Measurements from ENCODE around the gene ABHD11. TPM values are rescaled to one million over a fixed set of nuclear protein-coding genes. Genes with fewer than 3 reads are reported as not detected.

The ABHD11 gene
- total and polyA plus RNA-seq, 2 experiments from 2014 or later = 18.7 to 24.6 TPM

- Mint-ChIP-seq H3K27ac (no peak overlapping the region), H3K36me3 (ENCODE audit: low read depth) (no peaks in the 10 kb centered on the region), H3K4me1 (peaks cover 8% of the 10 kb centered on the region), H3K4me3 (no peak overlapping the region), H3K9me3 (no peaks in the 10 kb centered on the region), H3K27me3 (ENCODE audit: insufficient read depth, low read depth, poor library complexity) (peaks cover 14% of the 10 kb centered on the region)
- 0 out of 2 replicates have a peak, but pooled peaks cover 2% of the 10 kb centered on the region for H3F3A ChIP-seq (replicated peaks; ENCODE audit: low read depth)
- no peak overlapping the region for H3K27ac ChIP-seq (ENCODE audit: low read depth)
- H3K4me3 ChIP-seq = no peak overlapping the region
- H4K20me1 ChIP-seq (replicated peaks; ENCODE audit: insufficient read depth) = no peaks in the 10 kb centered on the region
- H3K27me3 ChIP-seq (ENCODE audit: insufficient read depth) = peaks cover 14% of the 10 kb centered on the region
- 0 out of 2 replicates have a peak, but pooled peaks cover 7% of the 10 kb centered on the region for H3K4me1 ChIP-seq (ENCODE audit: insufficient read depth)
- H3K79me2 ChIP-seq (replicated peaks; ENCODE audit: insufficient read depth) = no peaks in the 10 kb centered on the region
- H3K9me2 ChIP-seq (ENCODE audit: insufficient read depth) = no peaks in the 10 kb centered on the region
- no peak for TF ChIP-seq EZH2phosphoT487 (IDR thresholded peaks at IDR 0.05; ENCODE audit: unreplicated experiment)
- no peak for TF ChIP-seq REST (IDR thresholded peaks at IDR 0.05; ENCODE audit: unreplicated experiment)
- ATAC-seq (no peak), DNase-seq (ENCODE audit: low spot score) (no peak)
- H2AFZ ChIP-seq = no peak overlapping the region
- H3K36me3 ChIP-seq (ENCODE audit: insufficient read depth) = no peaks in the 10 kb centered on the region
- H3K4me2 ChIP-seq = no peak overlapping the region
These were observed 14.8 kb downstream of the ABHD11 start for GRCh38 chr7:73723813-73724212.

GRCh38 chr7:73722785-73723184 is 15.8 kb downstream of the ABHD11 start:
- 0 out of 2 replicates have a peak, but pooled peaks cover 2% of the 10 kb centered on the region for H3F3A ChIP-seq (replicated peaks; ENCODE audit: low read depth)
- Mint-ChIP-seq H3K36me3 (ENCODE audit: low read depth) (no peaks in the 10 kb centered on the region), H3K4me1 (peaks cover under 1% of the 10 kb centered on the region; the same call in 2 of the 3 replicates), H3K4me3 (no peak overlapping the region), H3K27me3 (ENCODE audit: insufficient read depth, low read depth, poor library complexity) (peaks cover 20% of the 10 kb centered on the region), H3K27ac (no peak overlapping the region), H3K9me3 (no peaks in the 10 kb centered on the region)
- no peaks in the 10 kb centered on the region for H3K36me3 ChIP-seq (ENCODE audit: insufficient read depth)
- no peaks in the 10 kb centered on the region for H3K79me2 ChIP-seq (replicated peaks; ENCODE audit: insufficient read depth)
- H3K27me3 ChIP-seq (ENCODE audit: insufficient read depth) = peaks cover 24% of the 10 kb centered on the region
- H4K20me1 ChIP-seq (replicated peaks; ENCODE audit: insufficient read depth) = no peaks in the 10 kb centered on the region; the same call in 1 of the 2 replicates
- H3K4me3 ChIP-seq = no peak overlapping the region
- no peak overlapping the region for H3K4me2 ChIP-seq
- no peak for ATAC-seq
- H3K27ac ChIP-seq (ENCODE audit: low read depth) = no peak overlapping the region
- no peak overlapping the region for H2AFZ ChIP-seq
- DNase-seq (ENCODE audit: low spot score) = no peak
- H3K4me1 ChIP-seq (ENCODE audit: insufficient read depth) = peaks cover 1% of the 10 kb centered on the region; the same call in 1 of the 2 replicates
- H3K9me2 ChIP-seq (ENCODE audit: insufficient read depth) = no peaks in the 10 kb centered on the region
- no peak for TF ChIP-seq ZNF114 (CRISPR knock-in tag; IDR thresholded peaks at IDR 0.05)
- TF ChIP-seq JUNB (IDR thresholded peaks at IDR 0.05; ENCODE audit: unreplicated experiment) = no peak
- no peak for TF ChIP-seq STAT1 (IDR thresholded peaks at IDR 0.05; ENCODE audit: unreplicated experiment)
- no peak for TF ChIP-seq EZH2 (IDR thresholded peaks at IDR 0.05; ENCODE audit: low read depth, unreplicated experiment)
- TF ChIP-seq EZH2phosphoT487 (IDR thresholded peaks at IDR 0.05; ENCODE audit: unreplicated experiment) = no peak
- no peak for TF ChIP-seq ZNF462 (CRISPR knock-in tag; IDR thresholded peaks at IDR 0.05)
- no peak for TF ChIP-seq ETS1 (IDR thresholded peaks at IDR 0.05)
- no peak for TF ChIP-seq ZNF331 (CRISPR knock-in tag; IDR thresholded peaks at IDR 0.05; ENCODE audit: low read depth)

Data from GM23338 (cell line).